Nephron (organoid): Measurements from ENCODE around the gene CCNJ.

Source experiments
- H3K27ac Mint-ChIP-seq, 3 experiments: 2 replicates each; pipeline ENCODE4 v1.8.0; 2020; ENCODE audit warnings: mixed read lengths in 3 of 3, mild to moderate bottlenecking in 2 of 3, moderate library complexity in 1 of 3
- H3K27me3 Mint-ChIP-seq: 2 replicates; pipeline ENCODE4 v1.8.0; 2021; ENCODE audit warnings: low read depth, mild to moderate bottlenecking, moderate library complexity, mixed read lengths
- H3K36me3 Mint-ChIP-seq: 2 replicates; pipeline ENCODE4 v1.8.0; 2020; ENCODE audit warnings: low read depth, mixed read lengths
- H3K4me1 Mint-ChIP-seq: 2 replicates; pipeline ENCODE4 v1.8.0; 2020; ENCODE audit warnings: mixed read lengths
- H3K4me3 Mint-ChIP-seq, 3 experiments: 2 replicates each; pipeline ENCODE4 v1.8.0; 2020; ENCODE audit warnings: mild to moderate bottlenecking in 3 of 3, mixed read lengths in 3 of 3, moderate library complexity in 2 of 3
- H3K9me3 Mint-ChIP-seq: 2 replicates; pipeline ENCODE4 v1.8.0; 2020; ENCODE audit warnings: mixed read lengths
- CTCF ChIP-seq, 3 experiments: fragments of 200-600 bp; sonication (generic); IDR thresholded peaks; one replicate each; pipeline ENCODE4 v1.5.0; 2021; ENCODE audit warnings: antibody characterized with exemption in 3 of 3; ENCODE audit not compliant: unreplicated experiment in 3 of 3

The CCNJ gene

DNA sequence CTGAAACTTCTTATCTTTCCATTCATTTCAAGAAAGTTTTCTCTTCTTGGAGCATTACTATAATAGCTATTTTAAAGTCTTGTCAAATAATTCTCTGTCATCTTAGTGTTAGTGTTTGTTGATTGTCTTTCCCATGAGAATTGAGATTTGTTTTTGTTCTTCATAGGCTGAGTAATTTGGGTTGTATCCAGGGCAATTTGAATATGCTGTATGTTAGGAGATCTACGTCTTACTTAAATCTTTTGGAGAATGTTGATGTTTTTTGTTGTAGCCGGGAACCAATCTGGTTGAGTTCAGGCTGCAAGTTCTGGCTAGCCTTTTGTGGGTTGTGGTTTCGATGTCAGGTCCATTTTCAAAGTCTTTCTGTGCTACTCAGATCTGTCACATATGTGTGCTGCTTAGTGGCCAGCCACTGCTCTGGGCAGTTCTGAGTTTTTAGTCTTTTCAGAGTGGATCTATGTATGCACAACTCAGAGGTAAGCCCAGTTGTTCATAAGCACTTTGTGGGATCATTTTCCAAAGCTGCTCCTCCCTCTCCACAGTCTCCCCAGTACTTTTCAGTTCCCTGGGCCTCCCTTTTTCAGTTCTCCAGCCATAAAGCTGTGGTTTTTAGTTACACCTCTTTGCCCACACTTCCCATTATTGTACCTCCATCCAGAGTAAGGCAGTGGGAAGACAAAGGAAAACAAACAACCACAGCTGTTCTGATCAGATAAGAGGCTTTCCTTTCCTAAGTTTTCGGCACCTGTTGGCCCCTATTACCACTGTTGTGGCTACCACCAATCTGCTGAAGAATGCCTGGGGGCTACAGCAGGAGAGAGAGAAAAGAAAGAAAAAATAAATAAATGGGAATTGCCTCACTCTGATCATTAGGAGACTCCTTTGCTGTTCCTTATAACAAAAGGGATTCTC, 4.7 kb upstream of the CCNJ start:
- Mint-ChIP-seq H3K36me3 (no peaks in the 10 kb centered on the region), H3K4me1 (peaks cover 4% of the 10 kb centered on the region), H3K4me3 (no peak overlapping the region), H3K9me3 (no peaks in the 10 kb centered on the region), H3K27ac (peak overlapping the region in 1 of 3 experiments; percentile 20), H3K27me3 (no peaks in the 10 kb centered on the region)
- TF ChIP-seq CTCF (IDR thresholded peaks at IDR 0.05; ENCODE audit: unreplicated experiment in 3 of 3): no peak

DNA sequence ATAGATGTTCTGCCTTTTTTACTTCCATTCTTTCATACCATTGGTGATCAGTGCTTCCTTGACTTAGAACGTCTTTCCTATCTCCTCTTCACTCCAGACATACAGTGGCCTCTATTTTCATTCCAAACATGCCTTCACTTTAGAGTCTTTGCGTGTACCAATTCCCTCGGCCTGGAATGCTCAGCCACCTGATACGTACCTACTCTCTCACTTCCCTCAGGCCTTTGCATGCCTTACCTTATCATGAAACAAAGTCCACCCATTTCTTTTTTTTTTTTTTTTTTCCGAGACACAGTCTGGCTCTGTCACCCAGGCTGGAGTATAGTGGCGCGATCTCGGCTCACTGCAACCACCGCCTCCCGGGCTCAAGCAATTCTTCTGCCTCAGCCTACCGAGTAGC, 2.2 kb upstream of the CCNJ start:
- Mint-ChIP-seq H3K4me1 (peaks cover 18% of the 10 kb centered on the region), H3K36me3 (peaks cover 1% of the 10 kb centered on the region), H3K27ac (no peak overlapping the region), H3K4me3 (peak overlapping the region in 1 of 3 experiments; percentile 19), H3K27me3 (no peaks in the 10 kb centered on the region), H3K9me3 (no peaks in the 10 kb centered on the region)
- TF ChIP-seq CTCF (IDR thresholded peaks at IDR 0.05; ENCODE audit: unreplicated experiment in 3 of 3): no peak

- H3K27ac Mint-ChIP-seq: peak overlapping the region; percentile 82 to 96 (median 91)
- peaks cover 26% of the 10 kb centered on the region for H3K36me3 Mint-ChIP-seq
- no peaks in the 10 kb centered on the region for H3K9me3 Mint-ChIP-seq
- peak overlapping the region; percentile 89 to 97 (median 91) for H3K4me3 Mint-ChIP-seq
- H3K4me1 Mint-ChIP-seq: peaks cover 38% of the 10 kb centered on the region
- no peaks in the 10 kb centered on the region for H3K27me3 Mint-ChIP-seq
- TF ChIP-seq CTCF (IDR thresholded peaks at IDR 0.05; ENCODE audit: unreplicated experiment in 3 of 3): no peak
Measured at GRCh38 chr10:96043893-96044715, 721 bp downstream of the CCNJ start.

- Mint-ChIP-seq H3K9me3 (no peaks in the 10 kb centered on the region), H3K27ac (peak overlapping the region; percentile 82 to 96 (median 91)), H3K4me3 (peak overlapping the region; percentile 89 to 97 (median 91)), H3K27me3 (no peaks in the 10 kb centered on the region), H3K36me3 (peaks cover 30% of the 10 kb centered on the region), H3K4me1 (peaks cover 38% of the 10 kb centered on the region)
- TF ChIP-seq CTCF (IDR thresholded peaks at IDR 0.05; ENCODE audit: unreplicated experiment in 3 of 3): no peak
Measured at GRCh38 chr10:96044736-96045135, 1.4 kb downstream of the CCNJ start.

DNA sequence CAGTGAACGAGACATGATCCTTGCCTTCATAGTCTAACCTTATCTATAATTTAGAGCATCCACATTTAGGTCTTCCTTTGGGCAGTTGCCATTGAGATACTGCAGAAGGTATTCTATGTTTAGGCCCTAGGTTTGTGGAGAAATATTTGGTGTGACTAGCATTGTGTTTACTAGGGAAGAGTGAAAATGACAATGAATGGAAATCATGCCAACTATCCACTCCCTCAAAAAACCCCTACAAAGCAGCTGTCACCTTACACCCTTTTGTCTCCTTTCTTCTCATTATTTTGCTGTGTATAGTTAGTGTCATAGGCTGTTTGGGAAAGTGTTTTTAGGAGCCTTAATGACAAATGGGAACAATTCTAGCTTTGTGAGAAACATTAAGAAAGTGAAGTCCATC, 3.2 kb downstream of the CCNJ start:
- Mint-ChIP-seq H3K36me3 (peaks cover 40% of the 10 kb centered on the region), H3K9me3 (no peaks in the 10 kb centered on the region), H3K4me1 (peaks cover 38% of the 10 kb centered on the region), H3K27ac (no peak overlapping the region), H3K27me3 (no peaks in the 10 kb centered on the region), H3K4me3 (peak overlapping the region; percentile 21 to 89 (median 47))
- TF ChIP-seq CTCF (IDR thresholded peaks at IDR 0.05; ENCODE audit: unreplicated experiment in 3 of 3): no peak
